ENCODE data around the gene PCNT. TPM values are rescaled to one million over a fixed set of nuclear protein-coding genes. Genes with fewer than 3 reads are reported as not detected.

PCNT gene
- total RNA-seq, 1 donor from 2014 or later, result 36.0 TPM

- H3K27ac Mint-ChIP-seq (ENCODE audit: unreplicated experiment), result no peak overlapping the region
- no peaks in the 10 kb centered on the region for H3K4me1 Mint-ChIP-seq (ENCODE audit: unreplicated experiment)
- no peak for DNase-seq (ENCODE audit: low spot score)
- peaks cover 1% of the 10 kb centered on the region for H3K27me3 Mint-ChIP-seq (ENCODE audit: unreplicated experiment)
- H3K36me3 Mint-ChIP-seq (ENCODE audit: low read depth, unreplicated experiment), result peaks cover 22% of the 10 kb centered on the region
- no peaks in the 10 kb centered on the region for H3K9me3 Mint-ChIP-seq (ENCODE audit: unreplicated experiment)
- H3K4me3 Mint-ChIP-seq (ENCODE audit: unreplicated experiment), result no peak overlapping the region
- TF ChIP-seq CTCF (IDR thresholded peaks at IDR 0.05; ENCODE audit: unreplicated experiment), result no peak
Measured at GRCh38 chr21:46392921-46393320, 69.0 kb downstream of the PCNT start.

- DNase-seq (ENCODE audit: low spot score), result no peak
- H3K27ac Mint-ChIP-seq (ENCODE audit: unreplicated experiment), result no peak overlapping the region
- peaks cover 1% of the 10 kb centered on the region for H3K27me3 Mint-ChIP-seq (ENCODE audit: unreplicated experiment)
- H3K4me1 Mint-ChIP-seq (ENCODE audit: unreplicated experiment), result no peaks in the 10 kb centered on the region
- H3K9me3 Mint-ChIP-seq (ENCODE audit: unreplicated experiment), result no peaks in the 10 kb centered on the region
- no peak for TF ChIP-seq CTCF (IDR thresholded peaks at IDR 0.05; ENCODE audit: unreplicated experiment)
- no peak overlapping the region for H3K4me3 Mint-ChIP-seq (ENCODE audit: unreplicated experiment)
- H3K36me3 Mint-ChIP-seq (ENCODE audit: low read depth, unreplicated experiment), result peaks cover 27% of the 10 kb centered on the region
Measured at GRCh38 chr21:46393451-46393940, 69.5 kb downstream of the PCNT start.

GRCh38 chr21:46393941-46394594 lies 70.1 kb downstream of the PCNT start:
- H3K36me3 Mint-ChIP-seq (ENCODE audit: low read depth, unreplicated experiment), result peaks cover 29% of the 10 kb centered on the region
- no peaks in the 10 kb centered on the region for H3K9me3 Mint-ChIP-seq (ENCODE audit: unreplicated experiment)
- H3K27ac Mint-ChIP-seq (ENCODE audit: unreplicated experiment), result no peak overlapping the region
- no peaks in the 10 kb centered on the region for H3K4me1 Mint-ChIP-seq (ENCODE audit: unreplicated experiment)
- TF ChIP-seq CTCF (IDR thresholded peaks at IDR 0.05; ENCODE audit: unreplicated experiment), result no peak
- peaks cover 1% of the 10 kb centered on the region for H3K27me3 Mint-ChIP-seq (ENCODE audit: unreplicated experiment)
- no peak overlapping the region for H3K4me3 Mint-ChIP-seq (ENCODE audit: unreplicated experiment)
- no peak for DNase-seq (ENCODE audit: low spot score)

- no peaks in the 10 kb centered on the region for H3K9me3 Mint-ChIP-seq (ENCODE audit: unreplicated experiment)
- H3K27me3 Mint-ChIP-seq (ENCODE audit: unreplicated experiment), result peaks cover 1% of the 10 kb centered on the region
- peaks cover 31% of the 10 kb centered on the region for H3K36me3 Mint-ChIP-seq (ENCODE audit: low read depth, unreplicated experiment)
- H3K27ac Mint-ChIP-seq (ENCODE audit: unreplicated experiment), result no peak overlapping the region
- no peak for TF ChIP-seq CTCF (IDR thresholded peaks at IDR 0.05; ENCODE audit: unreplicated experiment)
- no peak overlapping the region for H3K4me3 Mint-ChIP-seq (ENCODE audit: unreplicated experiment)
- no peak for DNase-seq (ENCODE audit: low spot score)
- no peaks in the 10 kb centered on the region for H3K4me1 Mint-ChIP-seq (ENCODE audit: unreplicated experiment)
Measured at GRCh38 chr21:46394595-46395104, 70.7 kb downstream of the PCNT start.

- TF ChIP-seq CTCF (IDR thresholded peaks at IDR 0.05; ENCODE audit: unreplicated experiment), result no peak
- no peaks in the 10 kb centered on the region for H3K4me1 Mint-ChIP-seq (ENCODE audit: unreplicated experiment)
- H3K36me3 Mint-ChIP-seq (ENCODE audit: low read depth, unreplicated experiment), result peaks cover 36% of the 10 kb centered on the region
- no peaks in the 10 kb centered on the region for H3K9me3 Mint-ChIP-seq (ENCODE audit: unreplicated experiment)
- no peaks in the 10 kb centered on the region for H3K27me3 Mint-ChIP-seq (ENCODE audit: unreplicated experiment)
- H3K4me3 Mint-ChIP-seq (ENCODE audit: unreplicated experiment), result peak overlapping the region; percentile 37
- no peak overlapping the region for H3K27ac Mint-ChIP-seq (ENCODE audit: unreplicated experiment)
- DNase-seq (ENCODE audit: low spot score), result no peak
Measured at GRCh38 chr21:46397211-46397905, 73.4 kb downstream of the PCNT start.
